NOMO-1 (cell line): ENCODE results near the gene ZNF460.

Experiments
- DNase-seq, 2 experiments: peaks; one replicate each; lab custom pipeline; 2025; ENCODE audit not compliant: unreplicated experiment in 2 of 2; lab: John Stamatoyannopoulos, UW

The ZNF460 gene

GRCh38 chr19:57338877-57339276 lies 58.6 kb downstream of the ZNF460 start:
- no peak for DNase-seq

DNA sequence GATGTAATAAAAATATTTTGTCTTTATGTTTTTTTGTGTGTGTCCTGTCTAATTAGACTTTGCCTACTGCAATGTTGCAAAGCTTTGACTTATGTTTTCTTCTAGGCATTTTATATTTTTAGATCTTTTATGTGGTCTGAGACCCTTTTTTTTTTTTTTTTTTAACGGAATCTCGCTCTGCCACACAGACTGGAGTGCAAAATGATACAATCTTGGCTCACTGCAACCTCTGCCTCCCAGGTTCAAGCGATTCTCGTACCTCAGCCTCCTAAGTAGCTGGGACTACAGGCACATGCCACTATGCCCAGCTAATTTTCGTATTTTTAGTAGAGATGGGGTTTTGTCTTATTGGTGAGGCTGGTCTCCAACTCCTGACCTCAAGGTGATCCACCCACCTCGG lies 62.3 kb downstream of the ZNF460 start:
- no peak for DNase-seq
